GM12891 (cell line): ENCODE results near the gene CPNE2.

Experiments used
- PAX5 ChIP-seq: IDR thresholded peaks from 2 replicates; pipeline ENCODE4 v1.6.1; 2011; ENCODE audit warnings: low read length, moderate library complexity, mild to moderate bottlenecking; ENCODE audit not compliant: insufficient read depth, severe bottlenecking
- POLR2A ChIP-seq: IDR thresholded peaks from 2 replicates; pipeline ENCODE4 v1.6.1; 2011; ENCODE audit warnings: low read depth, low read length, control low read depth
- POLR2AphosphoS5 ChIP-seq: IDR thresholded peaks from 2 replicates; pipeline ENCODE4 v1.6.1; 2011; ENCODE audit warnings: low read depth, low read length, control low read depth
- POU2F2 ChIP-seq: IDR thresholded peaks from 2 replicates; pipeline ENCODE4 v1.6.1; 2011; ENCODE audit warnings: low read depth, mild to moderate bottlenecking, control low read depth, low read length, moderate library complexity
- TAF1 ChIP-seq: IDR thresholded peaks from 2 replicates; pipeline ENCODE4 v1.6.1; 2011; ENCODE audit warnings: low read depth, low read length, control low read depth

- no peak for TF ChIP-seq POLR2A
- no peak for TF ChIP-seq POLR2AphosphoS5
- no peak for TF ChIP-seq TAF1
- no peak for TF ChIP-seq POU2F2
- no peak for TF ChIP-seq PAX5
Measured at GRCh38 chr16:57055671-57056070, 36.7 kb upstream of the CPNE2 start.
